Mucosa of descending colon (tissue), 3 donors: ENCODE measurements around the gene CMA1. TPM values are rescaled to one million over a fixed set of nuclear protein-coding genes. Genes with fewer than 3 reads are reported as not detected.
"Not testable (repeated sequence)": the region's sequence is repeated elsewhere in the genome, so short reads cannot be mapped to it uniquely, and the experiment has no call there.

Experiments
- ATAC-seq: fragments of 200-7000 bp; cut with Tn5 transposase; one replicate; pipeline ENCODE4 v1.9.1; 2020; ENCODE audit warnings: mild to moderate bottlenecking, moderate library complexity
- DNase-seq, 3 donors: peaks; one replicate each; pipeline ENCODE4 v3.0.0-alpha.2; 2020
- H3K36me3 ChIP-seq: fragments of 200-600 bp; one replicate; pipeline ENCODE4 v1.8.0; 2021; ENCODE audit warnings: low read depth, mild to moderate bottlenecking
- H3K4me1 ChIP-seq: fragments of 200-600 bp; one replicate; pipeline ENCODE4 v1.8.0; 2021; ENCODE audit warnings: low read depth, mild to moderate bottlenecking
- H3K4me3 ChIP-seq: fragments of 200-600 bp; one replicate; pipeline ENCODE4 v1.8.0; 2021; ENCODE audit warnings: mild to moderate bottlenecking
- H3K9me3 ChIP-seq: fragments of 200-600 bp; one replicate; pipeline ENCODE4 v1.8.0; 2021; ENCODE audit warnings: mild to moderate bottlenecking
- intact Hi-C, 2 donors: fragments of 100-400 bp; cut with DNase I in 1 of 2; cut with micrococcal nuclease in 1 of 2; formaldehyde crosslinking; loops; one replicate each; pipeline versions ENCODE4 v1.11.0 to v1.11.1; 2022; cut with DNase I, micrococcal nuclease
- total RNA-seq, 3 donors: library from RNA; stranded (reverse); fragmentation: NEBNext Ultra II Directional in 2 of 3; extraction: Animal tissue kit (Norgen Biotek cat#: 25700) in 2 of 3; gene quantifications; one replicate each; pipeline versions ENCODE4 v1.2.1 to v1.2.4, GENCODE V29; 2021 to 2023
- TF ChIP-seq, protein P1 (sequence below): fragments of 200-600 bp; IDR thresholded peaks from one replicate; pipeline ENCODE4 v1.8.0; 2022; ENCODE audit warnings: antibody characterized with exemption, mild to moderate bottlenecking
- donor health status: DM: no; HTN: no; CAD: no; lungs with moderate emphysema.
- donor health status: DM: no; HTN: no; CAD: no.
- donor health status: DM: no; HTN: yes; CAD: no.

The CMA1 gene
- total RNA-seq, 3 donors from 2014 or later, result 0.32 to 3.3 (median 1.6) TPM

DNA sequence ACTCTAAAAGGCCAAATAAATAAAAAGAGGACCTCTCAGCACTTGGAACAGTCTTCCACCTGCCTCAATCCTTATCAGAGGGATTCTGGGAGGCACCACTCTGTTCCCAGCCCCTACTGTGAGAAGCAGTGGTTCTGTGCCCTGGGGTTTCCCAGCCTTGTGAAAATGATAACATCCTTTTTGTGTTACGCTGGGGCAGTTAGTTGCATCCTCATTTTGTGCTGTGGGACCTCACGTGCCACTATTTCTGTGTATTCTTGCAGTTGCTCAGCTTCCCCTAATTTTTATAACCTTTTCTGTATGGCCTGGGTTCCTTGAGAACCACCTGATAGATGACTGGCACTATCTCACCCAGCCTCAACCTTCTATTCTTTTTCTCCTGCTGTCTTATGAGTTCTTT, 10.8 kb upstream of the CMA1 start:
- DNase-seq, result no peak
- TF ChIP-seq, protein P1, sequence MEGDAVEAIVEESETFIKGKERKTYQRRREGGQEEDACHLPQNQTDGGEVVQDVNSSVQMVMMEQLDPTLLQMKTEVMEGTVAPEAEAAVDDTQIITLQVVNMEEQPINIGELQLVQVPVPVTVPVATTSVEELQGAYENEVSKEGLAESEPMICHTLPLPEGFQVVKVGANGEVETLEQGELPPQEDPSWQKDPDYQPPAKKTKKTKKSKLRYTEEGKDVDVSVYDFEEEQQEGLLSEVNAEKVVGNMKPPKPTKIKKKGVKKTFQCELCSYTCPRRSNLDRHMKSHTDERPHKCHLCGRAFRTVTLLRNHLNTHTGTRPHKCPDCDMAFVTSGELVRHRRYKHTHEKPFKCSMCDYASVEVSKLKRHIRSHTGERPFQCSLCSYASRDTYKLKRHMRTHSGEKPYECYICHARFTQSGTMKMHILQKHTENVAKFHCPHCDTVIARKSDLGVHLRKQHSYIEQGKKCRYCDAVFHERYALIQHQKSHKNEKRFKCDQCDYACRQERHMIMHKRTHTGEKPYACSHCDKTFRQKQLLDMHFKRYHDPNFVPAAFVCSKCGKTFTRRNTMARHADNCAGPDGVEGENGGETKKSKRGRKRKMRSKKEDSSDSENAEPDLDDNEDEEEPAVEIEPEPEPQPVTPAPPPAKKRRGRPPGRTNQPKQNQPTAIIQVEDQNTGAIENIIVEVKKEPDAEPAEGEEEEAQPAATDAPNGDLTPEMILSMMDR, result no peak
- ATAC-seq, result no peak
- Histone ChIP-seq H3K9me3 (no peaks in the 10 kb centered on the region), H3K4me3 (no peak overlapping the region), H3K36me3 (no peaks in the 10 kb centered on the region), H3K4me1 (no peaks in the 10 kb centered on the region)
- intact Hi-C loops, result no loop called here

DNA sequence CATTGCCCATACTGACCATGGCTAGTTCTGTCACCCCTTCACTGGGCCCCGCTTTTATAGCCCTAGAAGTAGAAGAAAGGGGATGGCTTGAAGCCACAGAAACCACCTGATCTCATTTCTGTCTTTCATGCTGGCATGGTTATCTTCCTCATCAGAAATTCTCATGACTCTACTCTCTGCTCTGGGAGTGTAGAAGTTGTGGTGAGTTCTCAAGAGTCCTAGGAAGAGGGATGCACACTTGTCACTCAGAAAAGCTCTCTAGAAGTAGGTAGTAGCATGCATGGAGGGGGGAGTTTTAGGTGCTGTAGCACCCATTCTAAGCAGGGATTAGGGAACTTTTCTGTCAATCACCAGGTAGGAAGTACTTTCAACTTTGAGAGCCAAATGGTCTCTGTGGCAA, 6.1 kb upstream of the CMA1 start:
- Histone ChIP-seq H3K36me3 (no peaks in the 10 kb centered on the region), H3K4me1 (no peaks in the 10 kb centered on the region), H3K4me3 (no peak overlapping the region), H3K9me3 (no peaks in the 10 kb centered on the region)
- intact Hi-C loops, result no loop called here
- ATAC-seq (no peak), DNase-seq (no peak)
- TF ChIP-seq, protein P1, result no peak

DNA sequence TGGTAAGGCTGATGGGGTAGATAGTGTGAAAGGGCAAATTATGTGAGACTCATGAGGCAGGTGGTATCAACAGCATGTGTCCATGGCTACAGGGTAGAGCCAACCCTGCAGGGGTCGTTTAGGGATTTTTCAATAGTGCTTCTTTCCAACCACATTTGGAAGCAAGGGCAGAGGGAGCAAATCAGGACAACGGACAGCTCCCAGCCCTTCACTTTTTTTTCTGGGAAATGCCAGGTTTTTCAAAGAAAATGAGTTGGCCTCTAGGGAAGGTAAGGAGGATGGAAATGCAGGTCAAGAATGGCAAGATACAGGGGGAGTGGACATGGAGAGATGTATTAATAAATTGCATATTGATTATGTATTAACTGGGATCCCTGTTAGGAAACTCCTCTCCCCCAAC, 4.9 kb upstream of the CMA1 start:
- DNase-seq, result no peak
- Histone ChIP-seq H3K4me3 (no peak overlapping the region), H3K4me1 (no peaks in the 10 kb centered on the region), H3K36me3 (no peaks in the 10 kb centered on the region), H3K9me3 (no peaks in the 10 kb centered on the region)
- TF ChIP-seq, protein P1, result no peak
- ATAC-seq, result no peak
- intact Hi-C loops, result no loop called here

DNA sequence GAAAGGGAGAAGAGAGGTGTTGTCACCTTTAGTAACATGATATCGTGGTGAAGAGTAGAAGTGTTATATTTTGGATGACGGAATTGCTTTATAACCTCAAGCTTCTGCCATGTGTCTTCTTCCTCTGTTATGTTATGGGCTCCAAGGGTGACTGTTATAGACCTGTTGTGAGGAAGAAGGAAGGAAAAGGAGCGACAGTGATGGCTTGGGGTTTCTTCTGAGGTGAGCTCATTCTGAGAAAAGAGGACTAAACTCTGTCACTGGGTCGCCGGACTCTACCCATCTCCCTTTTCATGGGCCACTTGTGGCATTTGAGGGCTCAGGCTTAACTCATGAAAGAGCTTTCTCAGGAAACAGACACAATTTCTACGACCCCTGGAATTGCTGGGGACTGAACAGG, 1.6 kb downstream of the CMA1 start:
- no peak overlapping the region for H3K4me3 ChIP-seq
- TF ChIP-seq, protein P1, result no peak
- no peak for ATAC-seq
- no peaks in the 10 kb centered on the region for H3K4me1 ChIP-seq
- intact Hi-C loops, result no loop called here
- no peaks in the 10 kb centered on the region for H3K9me3 ChIP-seq
- no peak for DNase-seq
- no peaks in the 10 kb centered on the region for H3K36me3 ChIP-seq

DNA sequence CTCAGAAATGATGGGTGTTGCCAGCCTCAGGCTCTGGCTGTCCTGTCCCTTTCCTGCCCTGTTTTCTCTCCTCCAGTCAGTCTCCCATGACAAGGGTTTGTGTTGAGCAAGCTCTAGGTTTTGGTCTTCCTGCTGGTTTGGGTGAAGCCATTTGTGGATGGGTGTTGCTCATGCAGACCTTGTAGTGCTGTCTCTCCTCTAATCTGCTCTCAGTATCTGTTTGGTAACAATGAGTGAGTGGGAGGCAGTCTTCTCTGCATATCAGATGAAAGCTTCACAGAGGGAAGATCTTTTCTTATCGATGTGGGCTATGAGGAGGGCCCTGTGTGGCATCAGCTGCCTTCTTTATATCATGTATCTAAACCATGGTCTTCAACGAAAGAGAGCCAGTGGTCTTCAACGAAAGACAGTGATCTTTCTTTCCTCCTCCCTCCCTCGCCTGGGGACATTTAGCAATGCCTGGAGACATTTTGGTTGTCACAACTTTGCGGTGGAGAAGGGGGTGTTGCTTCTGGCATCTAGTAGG, 3.6 kb downstream of the CMA1 start:
- DNase-seq (no peak), ATAC-seq (no peak)
- Histone ChIP-seq H3K4me3 (no peak overlapping the region), H3K9me3 (no peaks in the 10 kb centered on the region), H3K36me3 (no peaks in the 10 kb centered on the region), H3K4me1 (no peaks in the 10 kb centered on the region)
- TF ChIP-seq, protein P1, result no peak
- intact Hi-C loops, result no loop called here

DNA sequence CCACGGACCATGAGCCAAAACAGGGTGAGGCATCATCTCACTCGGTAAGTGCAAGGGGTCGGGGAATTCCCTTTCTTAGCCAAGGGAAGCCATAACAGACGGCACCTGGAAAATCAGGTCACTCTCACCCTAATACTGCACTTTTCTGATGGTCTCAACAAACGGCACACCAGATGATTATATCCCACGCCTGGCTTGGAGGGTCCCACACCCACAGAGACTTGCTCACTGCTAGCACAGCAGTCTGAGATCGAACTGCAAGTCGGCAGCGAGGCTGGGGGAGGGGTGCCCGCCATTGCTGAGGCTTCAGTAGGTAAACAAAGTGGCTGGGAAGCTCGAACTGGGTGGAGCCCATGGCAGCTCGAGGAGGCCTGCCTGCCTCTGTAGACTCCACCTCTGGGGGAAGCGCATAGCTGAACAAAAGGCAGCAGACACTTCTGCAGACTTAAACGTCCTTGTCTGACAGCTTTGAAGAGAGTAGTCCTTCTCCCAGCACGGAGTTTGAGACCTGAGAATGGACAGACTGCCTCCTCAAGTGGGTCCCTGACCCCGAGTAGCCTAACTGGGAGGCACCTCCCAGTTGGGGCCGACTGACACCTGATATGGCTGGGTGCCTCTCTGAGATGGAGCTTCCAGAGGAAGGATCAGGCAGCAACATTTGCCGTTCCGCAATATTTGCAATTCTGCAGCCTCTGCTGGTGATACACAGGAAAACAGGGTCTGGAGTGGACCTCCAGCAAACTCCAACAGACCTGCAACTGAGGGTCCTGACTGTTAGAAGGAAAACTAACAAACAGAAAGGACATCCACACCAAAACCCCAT, 16.3 kb downstream of the CMA1 start:
- H3K9me3 ChIP-seq, H3K4me3 ChIP-seq, H3K4me1 ChIP-seq, intact Hi-C loops, ATAC-seq, H3K36me3 ChIP-seq, DNase-seq: not testable (repeated sequence)
